HL-60 (cell line): ENCODE results near the gene TRIM47.

ENCODE experiments used
- REST ChIP-seq: IDR thresholded peaks from 2 replicates; pipeline ENCODE4 v1.6.1; 2012; ENCODE audit warnings: low read depth; ENCODE audit not compliant: insufficient replicate concordance
- TF ChIP-seq, protein P1 (sequence below): IDR thresholded peaks from one replicate; pipeline ENCODE4 v1.5.1; 2011; ENCODE audit warnings: low read length, control low read depth, inconsistent platforms; ENCODE audit not compliant: insufficient read depth

DNA sequence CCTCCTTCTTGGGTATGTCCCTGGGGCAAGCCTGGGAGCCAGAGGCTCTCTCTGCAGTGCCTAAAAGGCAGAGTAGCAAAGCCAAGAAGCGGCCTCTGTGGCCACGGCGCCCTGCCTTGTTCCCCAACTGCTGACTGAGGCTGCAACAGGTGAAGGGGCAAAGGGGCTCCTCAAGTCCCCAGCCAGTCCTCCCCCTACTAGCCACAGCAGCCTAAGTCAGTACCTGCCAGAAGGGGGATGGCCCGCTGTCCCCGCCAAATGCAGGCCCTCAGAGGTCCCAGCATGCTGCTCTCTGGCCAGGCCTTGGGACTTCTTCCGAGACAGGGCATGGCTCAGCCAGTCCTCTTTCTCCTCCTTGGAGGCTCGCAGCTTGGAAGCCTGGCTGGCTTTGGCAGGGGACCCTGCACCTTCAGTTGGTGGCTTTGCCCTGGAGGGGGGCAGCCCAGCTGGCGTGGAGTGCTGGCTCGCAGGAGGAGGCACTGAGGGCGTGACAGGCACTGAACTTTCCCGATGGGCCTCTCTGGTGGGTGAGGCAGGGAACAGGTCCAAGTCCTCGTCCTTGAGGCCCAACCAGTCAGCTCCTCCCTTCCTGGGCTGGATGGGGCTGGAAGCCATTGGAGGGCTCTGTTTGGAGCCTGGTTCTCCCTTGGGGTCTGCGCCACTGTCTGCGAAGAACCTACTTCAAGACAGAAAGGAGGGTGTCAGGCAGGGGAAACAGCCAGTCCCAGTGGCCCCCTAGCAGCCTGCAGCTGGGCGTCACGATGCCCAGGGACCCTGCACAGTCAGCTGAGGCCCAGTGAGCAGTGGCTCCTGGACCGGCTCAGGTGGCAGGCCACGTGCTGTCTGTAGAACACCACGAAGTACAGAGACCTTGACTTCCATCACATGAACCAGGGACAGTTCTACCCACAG is 44.8 kb upstream of the TRIM47 start:
- no peak for TF ChIP-seq REST
- TF ChIP-seq, protein P1, sequence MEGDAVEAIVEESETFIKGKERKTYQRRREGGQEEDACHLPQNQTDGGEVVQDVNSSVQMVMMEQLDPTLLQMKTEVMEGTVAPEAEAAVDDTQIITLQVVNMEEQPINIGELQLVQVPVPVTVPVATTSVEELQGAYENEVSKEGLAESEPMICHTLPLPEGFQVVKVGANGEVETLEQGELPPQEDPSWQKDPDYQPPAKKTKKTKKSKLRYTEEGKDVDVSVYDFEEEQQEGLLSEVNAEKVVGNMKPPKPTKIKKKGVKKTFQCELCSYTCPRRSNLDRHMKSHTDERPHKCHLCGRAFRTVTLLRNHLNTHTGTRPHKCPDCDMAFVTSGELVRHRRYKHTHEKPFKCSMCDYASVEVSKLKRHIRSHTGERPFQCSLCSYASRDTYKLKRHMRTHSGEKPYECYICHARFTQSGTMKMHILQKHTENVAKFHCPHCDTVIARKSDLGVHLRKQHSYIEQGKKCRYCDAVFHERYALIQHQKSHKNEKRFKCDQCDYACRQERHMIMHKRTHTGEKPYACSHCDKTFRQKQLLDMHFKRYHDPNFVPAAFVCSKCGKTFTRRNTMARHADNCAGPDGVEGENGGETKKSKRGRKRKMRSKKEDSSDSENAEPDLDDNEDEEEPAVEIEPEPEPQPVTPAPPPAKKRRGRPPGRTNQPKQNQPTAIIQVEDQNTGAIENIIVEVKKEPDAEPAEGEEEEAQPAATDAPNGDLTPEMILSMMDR = no peak
